Rectal smooth muscle tissue (tissue), 1 donor: ENCODE results near the gene CAMSAP2.
A peak's percentile ranks its signal among the peaks of the same experiment; 100 is the strongest.
"Not testable (repeated sequence)": the region's sequence is repeated elsewhere in the genome, so short reads cannot be mapped to it uniquely, and the experiment has no call there.

Experiments used
- H3K27ac ChIP-seq: one replicate; pipeline ENCODE4 v1.7.0; 2013; ENCODE audit warnings: low read depth, low read length, inconsistent platforms
- H3K27me3 ChIP-seq: one replicate; pipeline ENCODE4 v1.7.0; 2013; ENCODE audit warnings: low read length; ENCODE audit not compliant: control insufficient read depth, insufficient read depth
- H3K36me3 ChIP-seq: one replicate; pipeline ENCODE4 v1.7.0; 2013; ENCODE audit warnings: low read length; ENCODE audit not compliant: control insufficient read depth, insufficient read depth
- H3K4me1 ChIP-seq: one replicate; pipeline ENCODE4 v1.7.0; 2013; ENCODE audit warnings: low read length; ENCODE audit not compliant: control insufficient read depth, insufficient read depth
- H3K4me3 ChIP-seq: one replicate; pipeline ENCODE4 v1.7.0; 2013; ENCODE audit warnings: low read length
- H3K9ac ChIP-seq: one replicate; pipeline ENCODE4 v1.7.0; 2013; ENCODE audit warnings: low read length

Gene CAMSAP2

DNA sequence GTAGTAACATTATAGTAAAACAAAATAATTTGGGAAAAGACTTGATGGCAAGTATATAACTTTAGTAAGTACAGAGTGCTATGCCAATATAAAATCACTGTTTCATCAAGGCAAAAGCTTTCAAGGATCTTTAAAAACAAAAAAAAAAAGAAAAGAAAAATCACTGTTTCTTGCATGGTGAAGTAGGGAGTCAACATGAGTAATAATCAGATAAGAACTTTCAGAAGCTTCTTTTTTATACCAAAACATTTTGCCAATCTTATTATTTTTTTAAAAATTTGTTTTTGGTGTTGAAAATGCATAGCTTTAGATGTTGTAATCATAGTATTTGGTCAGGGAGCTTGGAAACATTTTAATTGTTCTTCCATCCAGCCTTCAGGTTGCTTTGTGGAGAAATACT is 37.2 kb downstream of the CAMSAP2 start:
- Histone ChIP-seq H3K4me1 (peaks cover 5% of the 10 kb centered on the region), H3K9ac (no peak overlapping the region), H3K27me3 (no peaks in the 10 kb centered on the region), H3K36me3 (no peaks in the 10 kb centered on the region), H3K27ac (no peak overlapping the region), H3K4me3 (no peak overlapping the region)

DNA sequence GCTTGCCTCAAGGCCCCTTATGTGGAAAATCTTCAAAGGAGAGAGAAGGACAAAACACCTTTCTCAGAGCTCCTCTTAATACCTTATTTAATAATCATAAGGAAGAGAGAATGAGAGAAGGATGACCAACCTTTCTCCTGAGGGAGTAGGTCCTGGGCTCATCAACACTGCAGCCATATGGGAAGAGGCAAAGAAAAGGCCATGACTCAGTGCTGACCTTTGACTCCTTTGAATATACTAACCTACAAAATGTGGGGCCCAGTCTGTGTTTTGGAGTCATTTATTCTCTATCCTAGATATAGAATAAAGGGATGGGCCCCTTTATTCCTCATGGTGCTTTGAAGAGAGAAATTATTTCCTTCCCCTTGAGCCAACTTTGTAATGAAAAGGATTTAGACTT is 38.3 kb downstream of the CAMSAP2 start:
- Histone ChIP-seq H3K27me3 (no peaks in the 10 kb centered on the region), H3K27ac (no peak overlapping the region), H3K9ac (no peak overlapping the region), H3K36me3 (no peaks in the 10 kb centered on the region), H3K4me1 (peaks cover 5% of the 10 kb centered on the region), H3K4me3 (no peak overlapping the region)

DNA sequence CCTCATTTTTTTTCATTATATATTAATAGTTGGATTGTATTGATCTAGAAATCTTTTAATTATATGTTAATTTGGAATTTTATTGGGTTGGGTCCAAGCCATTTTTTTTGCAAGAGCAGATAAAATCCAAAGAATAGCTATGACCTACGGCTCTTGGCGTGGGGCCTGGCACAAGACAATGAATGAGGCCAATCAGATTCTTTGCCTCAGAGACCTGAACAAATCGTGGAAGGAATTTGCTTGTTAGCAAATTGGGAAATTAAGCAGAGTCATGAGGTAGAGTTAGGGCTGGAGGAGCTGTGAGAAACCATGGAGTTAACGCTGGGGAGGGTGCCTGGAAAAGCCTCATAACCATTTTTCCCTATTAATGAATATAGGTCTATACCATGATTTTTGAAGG is 40.1 kb downstream of the CAMSAP2 start:
- Histone ChIP-seq H3K36me3 (no peaks in the 10 kb centered on the region), H3K27me3 (no peaks in the 10 kb centered on the region), H3K27ac (no peak overlapping the region), H3K9ac (no peak overlapping the region), H3K4me1 (peaks cover 5% of the 10 kb centered on the region), H3K4me3 (no peak overlapping the region)

DNA sequence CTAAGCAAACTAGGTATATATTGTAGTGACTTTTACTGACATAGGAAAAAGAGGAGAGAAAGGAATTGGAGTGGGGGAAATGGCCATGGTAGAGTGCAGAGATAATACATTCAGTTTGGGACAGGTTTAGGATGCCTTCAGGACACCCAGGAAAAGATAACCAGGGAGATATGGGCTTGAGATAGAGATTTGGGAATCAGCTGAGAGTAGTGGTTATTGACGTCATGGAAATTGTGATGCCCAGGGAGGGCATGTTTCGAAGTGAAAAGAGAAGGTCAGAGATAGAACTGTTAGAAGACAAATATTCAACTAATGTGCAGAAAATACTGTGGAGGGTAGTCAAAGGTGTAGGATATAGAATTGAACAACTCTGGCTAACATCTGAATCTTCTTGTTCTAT is 40.6 kb downstream of the CAMSAP2 start:
- Histone ChIP-seq H3K9ac (no peak overlapping the region), H3K27ac (no peak overlapping the region), H3K4me1 (peaks cover 5% of the 10 kb centered on the region), H3K4me3 (no peak overlapping the region), H3K27me3 (no peaks in the 10 kb centered on the region), H3K36me3 (no peaks in the 10 kb centered on the region)

DNA sequence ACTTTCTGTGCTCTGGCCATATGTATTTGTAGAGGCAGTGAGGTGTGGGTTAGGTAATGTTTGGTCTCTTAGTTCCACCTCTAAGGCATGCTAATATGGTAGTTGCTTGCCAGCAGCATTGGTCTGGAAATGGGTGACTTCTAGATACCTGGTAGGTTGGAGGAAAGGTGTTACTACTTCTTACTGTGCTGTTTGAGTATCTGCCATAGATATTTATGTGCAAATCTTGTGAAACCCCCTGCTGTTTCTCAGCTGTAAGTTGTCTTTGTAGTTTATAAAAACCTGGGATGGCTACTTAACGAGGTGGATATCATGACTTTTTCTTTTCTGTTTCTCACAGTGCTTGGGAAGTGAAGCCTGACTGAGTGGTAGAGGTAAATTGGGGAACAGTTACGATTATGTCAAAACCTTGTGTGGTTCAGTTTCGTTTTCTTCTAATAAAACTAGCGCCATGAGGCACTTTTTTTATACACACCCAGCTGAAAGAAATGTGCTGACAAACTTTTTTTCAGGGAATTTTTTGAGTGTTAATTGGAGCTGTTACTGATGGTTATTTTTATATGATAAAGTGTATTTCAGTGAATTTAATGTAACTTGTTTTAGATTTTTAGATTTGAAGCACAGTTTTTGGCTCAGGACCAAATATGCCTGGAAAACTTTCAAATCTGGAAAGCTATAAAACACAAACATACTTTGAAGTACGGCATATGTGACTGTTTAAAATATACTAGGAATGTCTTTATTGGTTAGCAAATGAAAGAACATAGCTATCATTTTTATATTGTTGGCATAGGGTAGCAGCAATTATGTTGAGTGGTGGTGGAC is 42.1 kb downstream of the CAMSAP2 start:
- H3K27me3 ChIP-seq, result no peaks in the 10 kb centered on the region
- H3K4me3 ChIP-seq, result peak overlapping the region; percentile 41
- H3K27ac ChIP-seq, result no peak overlapping the region
- no peaks in the 10 kb centered on the region for H3K36me3 ChIP-seq
- H3K4me1 ChIP-seq, result peaks cover 5% of the 10 kb centered on the region
- H3K9ac ChIP-seq, result no peak overlapping the region

DNA sequence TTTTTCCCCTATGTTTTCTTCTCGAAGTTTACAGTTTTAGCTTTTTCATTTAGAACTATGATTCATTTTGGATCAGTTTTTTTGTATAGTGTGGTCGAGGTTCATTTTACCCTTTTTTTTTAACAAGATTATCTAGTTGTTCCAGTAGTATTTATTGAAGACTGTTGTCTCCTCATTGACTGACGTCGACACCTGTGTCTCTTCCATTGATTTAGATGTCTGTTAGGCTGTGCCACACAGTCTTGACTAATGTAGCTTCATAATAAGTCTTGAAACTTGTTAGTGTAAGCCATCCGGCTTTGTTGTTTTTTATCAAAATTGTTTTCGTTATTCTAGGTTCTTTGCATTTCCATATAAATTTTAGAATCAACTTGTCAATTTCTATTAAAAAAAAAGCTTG is 45.2 kb downstream of the CAMSAP2 start:
- Histone ChIP-seq H3K27me3 (no peaks in the 10 kb centered on the region), H3K4me3 (no peak overlapping the region), H3K4me1 (peaks cover 5% of the 10 kb centered on the region), H3K36me3 (no peaks in the 10 kb centered on the region), H3K9ac (no peak overlapping the region), H3K27ac (no peak overlapping the region)

DNA sequence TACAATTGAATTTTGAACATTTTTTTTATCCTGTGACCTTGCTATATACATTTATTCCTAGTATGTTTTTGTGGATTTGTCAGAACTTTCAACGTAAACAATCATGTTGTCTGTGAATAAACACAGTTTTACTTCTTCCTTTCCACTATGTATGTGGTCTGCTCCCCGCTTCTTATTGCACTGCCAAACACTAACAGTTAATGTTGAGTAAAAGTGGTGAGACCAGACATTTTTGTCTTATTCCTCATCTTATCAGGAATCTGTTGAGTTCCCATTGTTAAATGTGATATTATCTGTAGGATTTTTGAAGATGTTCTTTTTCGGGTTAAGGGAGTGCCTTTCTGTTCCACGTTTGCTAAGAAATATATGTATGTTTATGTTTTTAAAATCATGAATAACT is 45.9 kb downstream of the CAMSAP2 start:
- Histone ChIP-seq H3K4me3 (no peak overlapping the region), H3K4me1 (peaks cover 5% of the 10 kb centered on the region), H3K36me3 (no peaks in the 10 kb centered on the region), H3K9ac (no peak overlapping the region), H3K27ac (no peak overlapping the region), H3K27me3 (no peaks in the 10 kb centered on the region)

DNA sequence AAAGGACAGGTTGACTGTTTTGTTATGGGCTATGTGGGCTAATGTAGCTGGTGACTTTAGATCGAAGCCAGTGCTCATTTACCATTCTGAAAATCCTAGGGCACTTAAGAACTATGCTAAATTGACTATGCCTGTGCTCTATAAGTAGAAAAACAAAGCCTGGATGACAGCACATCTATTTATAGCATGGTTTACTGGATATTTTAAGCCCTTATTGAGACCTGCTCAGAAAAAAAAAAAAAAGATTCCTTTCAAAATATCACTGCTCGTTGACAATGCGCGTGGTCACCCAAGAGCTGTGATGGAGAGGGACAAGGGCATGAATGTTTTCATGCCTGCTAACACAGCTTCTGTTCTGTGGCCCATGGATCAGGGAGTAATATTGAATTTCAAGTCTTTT is 48.1 kb downstream of the CAMSAP2 start:
- no peaks in the 10 kb centered on the region for H3K27me3 ChIP-seq
- H3K36me3 ChIP-seq, result no peaks in the 10 kb centered on the region
- no peak overlapping the region for H3K27ac ChIP-seq
- no peak overlapping the region for H3K9ac ChIP-seq
- no peaks in the 10 kb centered on the region for H3K4me1 ChIP-seq
- H3K4me3 ChIP-seq, result no peak overlapping the region

DNA sequence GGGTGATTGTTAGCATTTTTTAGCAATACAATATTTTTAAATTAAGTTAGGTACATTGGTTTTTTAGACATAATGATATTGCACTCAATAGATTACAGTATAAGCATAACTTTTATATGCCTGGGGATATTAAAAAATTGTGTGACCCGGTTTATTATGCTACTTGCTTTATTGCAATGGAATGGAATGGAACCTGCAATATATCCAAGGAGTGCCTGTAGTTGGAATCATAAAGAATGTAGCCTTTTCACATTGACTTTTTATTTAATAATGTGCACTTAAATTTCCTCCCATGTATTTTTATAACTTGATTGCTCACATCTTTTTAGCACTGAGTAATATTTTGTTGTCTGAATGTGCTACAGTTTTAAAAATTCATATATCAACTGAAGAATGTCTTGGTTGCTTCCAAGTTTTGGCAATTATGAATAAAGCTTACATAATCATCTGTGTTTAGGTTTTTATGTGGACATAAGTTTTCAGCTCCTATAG is 49.2 kb downstream of the CAMSAP2 start:
- Histone ChIP-seq H3K4me1 (no peaks in the 10 kb centered on the region), H3K9ac (no peak overlapping the region), H3K27me3 (no peaks in the 10 kb centered on the region), H3K4me3 (no peak overlapping the region), H3K36me3 (no peaks in the 10 kb centered on the region), H3K27ac (no peak overlapping the region)

DNA sequence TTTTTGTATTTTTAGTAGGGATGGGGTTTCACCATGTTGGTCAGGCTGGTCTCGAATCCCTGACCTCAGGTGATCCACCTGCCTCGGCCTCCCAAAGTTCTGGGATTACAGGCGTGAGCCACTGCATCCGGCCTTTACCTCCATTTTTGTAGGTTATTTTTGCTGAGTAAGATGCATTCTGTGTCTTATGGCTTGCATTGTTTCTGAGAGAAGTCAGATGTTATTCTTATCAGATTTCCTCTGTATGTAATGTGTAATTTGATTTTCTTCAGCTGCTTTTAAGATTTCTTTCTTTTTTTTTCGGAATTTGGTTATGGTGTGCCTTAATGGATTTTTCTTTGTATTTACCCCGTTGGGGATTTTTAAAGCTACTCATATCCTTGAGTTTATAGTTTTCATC is 52.3 kb downstream of the CAMSAP2 start:
- H3K36me3 ChIP-seq, H3K9ac ChIP-seq, H3K27me3 ChIP-seq, H3K27ac ChIP-seq, H3K4me3 ChIP-seq: not testable (repeated sequence)
- H3K4me1 ChIP-seq, result peaks cover 11% of the 10 kb centered on the region

DNA sequence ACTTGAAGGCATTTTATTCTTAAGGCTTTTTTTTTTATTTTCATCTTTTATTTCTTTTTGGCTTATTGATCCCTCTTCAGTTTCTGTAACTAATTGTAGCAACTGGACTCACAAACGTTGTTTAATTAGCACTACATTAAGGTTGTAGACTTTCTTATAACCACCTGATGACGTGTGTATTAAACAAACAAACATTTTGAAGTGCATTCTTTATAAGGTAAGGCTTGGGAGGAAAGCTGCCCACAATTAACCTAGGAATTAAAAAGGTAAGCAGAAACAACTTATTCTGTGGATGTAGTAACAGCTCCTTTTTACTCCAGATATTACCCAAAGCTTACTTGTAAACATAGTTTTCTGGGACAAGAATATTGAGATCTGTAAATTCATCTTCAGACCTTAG is 55.0 kb downstream of the CAMSAP2 start:
- Histone ChIP-seq H3K36me3 (no peaks in the 10 kb centered on the region), H3K4me1 (peaks cover 11% of the 10 kb centered on the region), H3K27ac (no peak overlapping the region), H3K4me3 (no peak overlapping the region), H3K9ac (no peak overlapping the region), H3K27me3 (no peaks in the 10 kb centered on the region)

DNA sequence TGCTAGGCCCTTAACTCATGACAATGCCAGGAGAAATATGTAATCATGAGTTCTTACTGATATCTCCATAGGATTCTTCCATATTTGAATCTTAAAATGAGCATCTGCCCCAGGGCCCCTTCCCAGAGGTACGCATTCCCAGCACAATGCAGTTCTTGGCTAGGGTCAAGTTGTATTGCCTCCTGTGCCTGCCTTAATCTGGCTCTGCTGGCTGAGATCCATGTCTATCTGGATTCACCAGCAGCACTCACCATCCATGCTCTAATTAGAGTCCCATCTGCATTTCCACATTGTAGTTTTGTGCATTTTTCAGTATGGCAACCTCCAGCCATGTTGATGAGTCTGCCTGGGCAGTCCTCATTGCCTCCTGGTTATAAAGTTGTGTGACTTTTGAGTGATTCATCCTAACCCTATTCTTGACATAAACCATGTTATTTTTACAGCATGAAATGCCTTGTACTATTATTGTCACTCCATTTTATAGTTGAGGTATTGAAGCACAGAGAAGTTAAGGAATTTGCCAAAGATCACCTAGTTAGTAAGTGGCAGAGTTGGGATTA is 55.9 kb downstream of the CAMSAP2 start:
- H3K4me3 ChIP-seq, result no peak overlapping the region
- peaks cover 11% of the 10 kb centered on the region for H3K4me1 ChIP-seq
- H3K9ac ChIP-seq, result no peak overlapping the region
- H3K36me3 ChIP-seq, result no peaks in the 10 kb centered on the region
- H3K27ac ChIP-seq, result no peak overlapping the region
- no peaks in the 10 kb centered on the region for H3K27me3 ChIP-seq

DNA sequence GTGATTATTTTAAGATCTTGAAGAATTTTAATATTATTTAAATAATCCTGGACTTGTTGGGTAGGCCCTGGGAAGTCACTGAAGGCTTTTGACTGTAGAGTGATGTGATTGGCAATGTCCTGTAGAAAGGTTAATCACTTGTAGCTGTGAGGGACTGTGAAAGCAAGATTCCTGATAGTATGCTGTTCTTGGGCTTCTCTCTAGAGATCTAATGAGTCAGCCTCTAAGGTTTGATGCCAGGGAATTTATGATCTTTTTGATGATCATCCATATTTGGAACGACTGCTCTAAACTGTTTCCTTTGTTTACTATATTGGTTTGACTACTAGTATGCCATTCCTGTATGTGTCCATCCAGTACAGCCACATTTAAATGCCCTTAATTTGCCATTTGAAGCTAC is 56.5 kb downstream of the CAMSAP2 start:
- Histone ChIP-seq H3K9ac (no peak overlapping the region), H3K27ac (no peak overlapping the region), H3K27me3 (no peaks in the 10 kb centered on the region), H3K4me3 (no peak overlapping the region), H3K4me1 (peaks cover 11% of the 10 kb centered on the region), H3K36me3 (no peaks in the 10 kb centered on the region)
